Measurements from ENCODE around the gene AP5M1.

GRCh38 chr14:57221931-57222330 lies 46.8 kb upstream of the AP5M1 start:
- no peak for TF ChIP-seq TAF1 (IDR thresholded peaks at IDR 0.05; ENCODE audit: borderline replicate concordance, low read depth, low read length)
- TF ChIP-seq POLR2AphosphoS5 (IDR thresholded peaks at IDR 0.05; ENCODE audit: low read depth, low read length), result no peak

Measured in GM12892 (cell line).